ENCODE measurements around the gene LRRC45.

LRRC45 gene

GRCh38 chr17:81983639-81984373 lies 39.3 kb upstream of the LRRC45 start:
- TF ChIP-seq ZNF565 (CRISPR knock-in tag; conservative IDR thresholded peaks at IDR 0.05; ENCODE audit: low read depth) (no peak), CSDC2 (CRISPR knock-in tag; IDR thresholded peaks at IDR 0.05) (no peak), RARB (CRISPR knock-in tag; IDR thresholded peaks at IDR 0.05) (no peak), CREB5 (CRISPR knock-in tag; IDR thresholded peaks at IDR 0.05; ENCODE audit: low read depth) (no peak), ISL1 (CRISPR knock-in tag; IDR thresholded peaks at IDR 0.05) (no peak)
- ATAC-seq = no peak

- TF ChIP-seq ZNF70 (CRISPR knock-in tag; IDR thresholded peaks at IDR 0.05) (no peak), TOX (CRISPR knock-in tag; IDR thresholded peaks at IDR 0.05; ENCODE audit: borderline replicate concordance) (no peak), TSHZ2 (CRISPR knock-in tag; IDR thresholded peaks at IDR 0.05) (no peak), SNAI2 (CRISPR knock-in tag; IDR thresholded peaks at IDR 0.05) (no peak)
- ATAC-seq = no peak
Measured at GRCh38 chr17:81984773-81985410, 38.2 kb upstream of the LRRC45 start.

GRCh38 chr17:81986606-81987005 lies 36.5 kb upstream of the LRRC45 start:
- no peak for TF ChIP-seq ESRRG (CRISPR knock-in tag; IDR thresholded peaks at IDR 0.05)
- TF ChIP-seq BACH2 (CRISPR knock-in tag; IDR thresholded peaks at IDR 0.05; ENCODE audit: borderline replicate concordance) = no peak
- no peak for TF ChIP-seq ZNF70 (CRISPR knock-in tag; IDR thresholded peaks at IDR 0.05)
- no peak for TF ChIP-seq ISL1 (CRISPR knock-in tag; IDR thresholded peaks at IDR 0.05)
- no peak for TF ChIP-seq OSR1 (CRISPR knock-in tag; IDR thresholded peaks at IDR 0.05)
- TF ChIP-seq TSHZ2 (CRISPR knock-in tag; IDR thresholded peaks at IDR 0.05) = no peak
- no peak for TF ChIP-seq ARNTL (CRISPR knock-in tag; IDR thresholded peaks at IDR 0.05; ENCODE audit: borderline replicate concordance, low read depth)
- no peak for TF ChIP-seq TCF4 (CRISPR knock-in tag; IDR thresholded peaks at IDR 0.05; ENCODE audit: borderline replicate concordance)
- no peak for TF ChIP-seq CSRNP3 (CRISPR knock-in tag; IDR thresholded peaks at IDR 0.05)
- no peak for TF ChIP-seq PPARA (CRISPR knock-in tag; IDR thresholded peaks at IDR 0.05; ENCODE audit: borderline replicate concordance)
- no peak for TF ChIP-seq POU6F1 (CRISPR knock-in tag; IDR thresholded peaks at IDR 0.05; ENCODE audit: borderline replicate concordance, low read depth)
- TF ChIP-seq CREB5 (CRISPR knock-in tag; IDR thresholded peaks at IDR 0.05; ENCODE audit: low read depth) = no peak
- no peak for ATAC-seq
